NCI-H2107 treated with DMSO at 0.1 percent for 48 hours (cell line): ENCODE measurements around the gene SPON2.

Source experiments
- DNase-seq: peaks from one replicate; lab custom pipeline; 2025; ENCODE audit not compliant: unreplicated experiment; lab: John Stamatoyannopoulos, UW

Gene SPON2

GRCh38 chr4:1172228-1172851, at the start of gene SPON2:
SPON2 (minus strand) TSS chr4:1172583.
- no peak for DNase-seq

GRCh38 chr4:1221155-1221870, 48.9 kb upstream of the SPON2 start:
- DNase-seq, result no peak

GRCh38 chr4:1220566-1220965, 48.2 kb upstream of the SPON2 start:
- no peak for DNase-seq

GRCh38 chr4:1219566-1219950, 47.2 kb upstream of the SPON2 start:
- no peak for DNase-seq

GRCh38 chr4:1218634-1219565, 46.5 kb upstream of the SPON2 start:
- DNase-seq, result no peak

GRCh38 chr4:1217366-1217765, 45.0 kb upstream of the SPON2 start:
- no peak for DNase-seq

GRCh38 chr4:1216869-1217294, 44.5 kb upstream of the SPON2 start:
- DNase-seq, result no peak

GRCh38 chr4:1216076-1216614, 43.8 kb upstream of the SPON2 start:
- no peak for DNase-seq

- DNase-seq, result no peak
Observed at GRCh38 chr4:1215141-1216075, 43.0 kb upstream of the SPON2 start.

GRCh38 chr4:1214101-1215095, 42.0 kb upstream of the SPON2 start:
- DNase-seq, result no peak

- DNase-seq, result no peak
Observed at GRCh38 chr4:1213336-1213995, 41.1 kb upstream of the SPON2 start.

GRCh38 chr4:1212546-1213335, 40.4 kb upstream of the SPON2 start:
- no peak for DNase-seq

GRCh38 chr4:1211891-1212545, 39.6 kb upstream of the SPON2 start:
- no peak for DNase-seq

GRCh38 chr4:1211371-1211770, 39.0 kb upstream of the SPON2 start:
- DNase-seq, result no peak

GRCh38 chr4:1210971-1211370, 38.6 kb upstream of the SPON2 start:
- DNase-seq, result no peak

- DNase-seq, result no peak
Observed at GRCh38 chr4:1210241-1210841, 38.0 kb upstream of the SPON2 start.

GRCh38 chr4:1209821-1210220, 37.4 kb upstream of the SPON2 start:
- DNase-seq, result no peak
